Calu3 (cell line): ENCODE results near the gene HSD3B7. TPM values are rescaled to one million over a fixed set of nuclear protein-coding genes. Genes with fewer than 3 reads are reported as not detected.
A peak's percentile ranks its signal among the peaks of the same experiment; 100 is the strongest.

Experiments
- BruUV-seq: library from RNA; stranded (reverse); fragments of 400-500 nt; replicated peaks from 2 replicates; lab custom pipeline; 2021; lab: Mats Ljungman, UMichigan
- CTCF ChIA-PET: fragments of 300-600 bp; sonication (Branson Sonifier 250); formaldehyde crosslinking; loops from one replicate; lab custom pipeline; 2022; ENCODE audit warnings: antibody characterized with exemption; lab: Charles Lee
- DNase-seq: peaks from one replicate; pipeline ENCODE4 v3.0.0; 2022
- H3K27ac Mint-ChIP-seq: one replicate; pipeline ENCODE4 v1.8.0; 2022; ENCODE audit warnings: mixed read lengths; ENCODE audit not compliant: unreplicated experiment
- H3K27me3 Mint-ChIP-seq: one replicate; pipeline ENCODE4 v1.8.0; 2022; ENCODE audit warnings: mixed read lengths; ENCODE audit not compliant: unreplicated experiment
- H3K36me3 Mint-ChIP-seq: one replicate; pipeline ENCODE4 v1.8.0; 2022; ENCODE audit warnings: mild to moderate bottlenecking, moderate library complexity, mixed read lengths; ENCODE audit not compliant: insufficient read depth, unreplicated experiment
- H3K4me1 Mint-ChIP-seq: one replicate; pipeline ENCODE4 v1.8.0; 2022; ENCODE audit warnings: mild to moderate bottlenecking, low read depth, mixed read lengths; ENCODE audit not compliant: unreplicated experiment
- H3K4me3 Mint-ChIP-seq: one replicate; pipeline ENCODE4 v1.8.0; 2022; ENCODE audit warnings: mild to moderate bottlenecking, low read depth, moderate library complexity, mixed read lengths; ENCODE audit not compliant: unreplicated experiment
- H3K9me3 Mint-ChIP-seq: one replicate; pipeline ENCODE4 v1.8.0; 2022; ENCODE audit warnings: low read depth, mixed read lengths; ENCODE audit not compliant: unreplicated experiment
- intact Hi-C: fragments of 100-400 bp; cut with micrococcal nuclease; formaldehyde crosslinking; loops from one replicate; pipeline ENCODE4 v1.10.0; 2022; ENCODE audit not compliant: unreplicated experiment
- total RNA-seq: library from RNA; stranded (reverse); gene quantifications from 2 replicates; pipeline ENCODE4 v1.2.3, GENCODE V29; 2022
- TF ChIP-seq, protein P1 (sequence below): fragments of 200-600 bp; IDR thresholded peaks from one replicate; pipeline ENCODE4 v1.8.0; 2022; ENCODE audit warnings: antibody characterized with exemption; ENCODE audit not compliant: unreplicated experiment

HSD3B7 gene
- total RNA-seq, 1 experiment from 2014 or later, result 25.3 TPM

DNA sequence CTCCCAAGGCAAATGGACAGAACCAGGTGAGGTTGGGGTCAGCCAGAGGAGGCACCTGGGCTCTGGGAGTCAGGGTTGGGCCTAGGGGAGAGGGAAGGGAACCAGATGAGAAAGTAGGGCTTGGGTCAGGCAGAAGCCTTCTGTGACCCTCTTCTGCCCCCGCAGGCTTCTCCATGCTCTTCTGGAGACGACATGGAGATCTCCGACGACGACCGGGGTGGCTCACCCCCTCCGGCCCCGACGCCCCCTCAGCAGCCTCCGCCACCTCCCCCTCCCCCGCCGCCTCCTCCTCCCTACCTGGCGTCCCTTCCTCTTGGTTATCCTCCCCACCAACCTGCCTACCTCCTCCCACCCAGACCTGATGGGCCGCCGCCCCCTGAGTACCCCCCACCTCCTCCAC is 19.6 kb upstream of the HSD3B7 start:
- TF ChIP-seq, protein P1, sequence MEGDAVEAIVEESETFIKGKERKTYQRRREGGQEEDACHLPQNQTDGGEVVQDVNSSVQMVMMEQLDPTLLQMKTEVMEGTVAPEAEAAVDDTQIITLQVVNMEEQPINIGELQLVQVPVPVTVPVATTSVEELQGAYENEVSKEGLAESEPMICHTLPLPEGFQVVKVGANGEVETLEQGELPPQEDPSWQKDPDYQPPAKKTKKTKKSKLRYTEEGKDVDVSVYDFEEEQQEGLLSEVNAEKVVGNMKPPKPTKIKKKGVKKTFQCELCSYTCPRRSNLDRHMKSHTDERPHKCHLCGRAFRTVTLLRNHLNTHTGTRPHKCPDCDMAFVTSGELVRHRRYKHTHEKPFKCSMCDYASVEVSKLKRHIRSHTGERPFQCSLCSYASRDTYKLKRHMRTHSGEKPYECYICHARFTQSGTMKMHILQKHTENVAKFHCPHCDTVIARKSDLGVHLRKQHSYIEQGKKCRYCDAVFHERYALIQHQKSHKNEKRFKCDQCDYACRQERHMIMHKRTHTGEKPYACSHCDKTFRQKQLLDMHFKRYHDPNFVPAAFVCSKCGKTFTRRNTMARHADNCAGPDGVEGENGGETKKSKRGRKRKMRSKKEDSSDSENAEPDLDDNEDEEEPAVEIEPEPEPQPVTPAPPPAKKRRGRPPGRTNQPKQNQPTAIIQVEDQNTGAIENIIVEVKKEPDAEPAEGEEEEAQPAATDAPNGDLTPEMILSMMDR, result no peak
- intact Hi-C loops, result no loop called here
- H3K27ac Mint-ChIP-seq, result no peak overlapping the region
- DNase-seq, result no peak
- peaks cover 72% of the 10 kb centered on the region for H3K36me3 Mint-ChIP-seq
- H3K27me3 Mint-ChIP-seq, result no peaks in the 10 kb centered on the region
- no peaks in the 10 kb centered on the region for H3K4me1 Mint-ChIP-seq
- CTCF ChIA-PET, result no interaction called here
- no peaks in the 10 kb centered on the region for H3K9me3 Mint-ChIP-seq
- no TSS peak for BruUV-seq
- H3K4me3 Mint-ChIP-seq, result no peak overlapping the region

DNA sequence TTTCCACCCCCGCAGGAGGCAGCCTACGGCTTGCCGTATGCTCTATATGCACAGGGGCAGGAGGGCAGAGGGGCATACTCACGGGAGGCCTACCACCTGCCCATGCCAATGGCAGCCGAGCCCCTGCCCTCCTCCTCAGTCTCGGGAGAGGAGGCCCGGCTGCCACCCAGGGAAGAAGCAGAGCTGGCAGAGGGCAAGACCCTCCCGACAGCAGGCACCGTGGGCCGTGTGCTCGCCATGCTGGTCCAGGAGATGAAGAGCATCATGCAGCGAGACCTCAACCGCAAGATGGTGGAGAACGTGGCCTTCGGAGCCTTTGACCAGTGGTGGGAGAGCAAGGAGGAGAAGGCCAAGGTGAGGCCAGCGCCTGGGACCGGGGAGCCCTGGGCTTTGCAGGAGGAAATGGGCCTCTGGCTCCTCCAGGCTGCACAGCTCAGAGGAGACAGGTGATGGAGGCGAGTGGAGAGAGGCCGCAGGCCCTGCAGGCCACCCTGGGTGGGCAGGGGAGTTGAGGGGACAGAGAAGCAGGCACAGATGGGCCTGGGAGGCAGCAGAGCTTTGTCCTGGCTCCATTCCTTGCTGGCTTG is 18.9 kb upstream of the HSD3B7 start:
- no peak overlapping the region for H3K27ac Mint-ChIP-seq
- H3K27me3 Mint-ChIP-seq, result no peaks in the 10 kb centered on the region
- TF ChIP-seq, protein P1, result no peak
- no peak for DNase-seq
- intact Hi-C loops, result no loop called here
- peaks cover 71% of the 10 kb centered on the region for H3K36me3 Mint-ChIP-seq
- H3K4me3 Mint-ChIP-seq, result no peak overlapping the region
- CTCF ChIA-PET, result no interaction called here
- H3K9me3 Mint-ChIP-seq, result no peaks in the 10 kb centered on the region
- H3K4me1 Mint-ChIP-seq, result no peaks in the 10 kb centered on the region
- no TSS peak for BruUV-seq

DNA sequence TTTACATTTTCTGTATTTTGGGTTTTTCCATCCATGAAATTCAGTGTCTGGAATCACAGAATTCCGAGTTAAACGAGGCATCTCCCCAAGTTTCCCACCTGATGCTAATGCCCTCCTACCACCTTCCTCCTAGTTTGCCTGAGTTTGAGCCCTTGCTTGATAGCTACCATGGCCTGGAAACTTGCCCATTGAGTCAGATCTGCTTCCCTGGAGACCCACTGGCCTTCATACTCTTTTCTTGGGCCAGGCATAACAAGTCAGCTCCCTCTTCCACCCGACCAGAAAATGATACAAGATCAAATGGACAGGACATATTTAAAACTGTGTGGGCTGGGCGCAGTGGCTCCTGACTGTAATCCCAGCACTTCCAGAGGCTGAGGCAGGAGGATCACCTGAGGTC is 17.2 kb upstream of the HSD3B7 start:
- TF ChIP-seq, protein P1, result no peak
- no peaks in the 10 kb centered on the region for H3K4me1 Mint-ChIP-seq
- BruUV-seq, result no TSS peak
- H3K27ac Mint-ChIP-seq, result peak overlapping the region; percentile 17
- intact Hi-C loops, result no loop called here
- H3K36me3 Mint-ChIP-seq, result peaks cover 74% of the 10 kb centered on the region
- no peaks in the 10 kb centered on the region for H3K9me3 Mint-ChIP-seq
- H3K4me3 Mint-ChIP-seq, result no peak overlapping the region
- no peaks in the 10 kb centered on the region for H3K27me3 Mint-ChIP-seq
- CTCF ChIA-PET, result no interaction called here
- DNase-seq, result no peak

DNA sequence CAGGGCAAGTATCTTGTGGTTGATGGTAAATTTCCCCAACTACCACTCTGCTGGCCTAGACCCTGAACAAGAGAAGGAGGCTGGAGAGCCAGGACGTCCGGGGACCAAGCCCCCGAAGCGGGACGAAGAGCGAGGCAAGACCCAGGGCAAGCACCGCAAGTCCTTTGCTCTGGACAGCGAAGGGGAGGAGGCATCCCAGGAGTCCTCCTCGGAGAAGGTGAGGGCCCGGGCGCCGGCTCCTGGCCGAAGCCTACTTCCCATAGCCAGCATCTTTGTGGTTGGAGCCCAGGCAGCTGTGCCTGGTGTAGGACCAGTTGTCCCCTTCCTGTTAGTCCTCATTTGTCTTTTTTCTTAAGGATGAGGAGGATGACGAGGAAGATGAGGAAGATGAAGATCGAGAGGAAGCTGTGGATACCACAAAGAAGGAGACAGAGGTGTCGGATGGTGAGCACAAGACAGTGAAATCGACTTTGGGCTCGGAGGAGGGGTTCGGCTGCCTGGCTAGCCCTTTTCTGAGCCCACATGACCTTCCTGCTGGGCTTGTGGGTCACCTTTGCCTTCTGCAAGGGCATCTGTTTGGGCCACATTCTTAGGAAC is 15.7 kb upstream of the HSD3B7 start:
- CTCF ChIA-PET, result interaction anchor here (0.9 to 1.1 kb wide), 2 partner anchors 11 to 13 kb away, joined by 3 read pairs; no protein-coding TSS in a partner anchor
- Mint-ChIP-seq H3K9me3 (no peaks in the 10 kb centered on the region), H3K27ac (no peak overlapping the region), H3K4me3 (no peak overlapping the region), H3K27me3 (no peaks in the 10 kb centered on the region), H3K4me1 (no peaks in the 10 kb centered on the region), H3K36me3 (peaks cover 84% of the 10 kb centered on the region)
- TF ChIP-seq, protein P1, result no peak
- no peak for DNase-seq
- BruUV-seq, result no TSS peak
- intact Hi-C loops, result no loop called here
